NCI-H2107 treated with DMSO at 0.1 percent for 48 hours (cell line): ENCODE data around the gene RXRG.

Experiments
- DNase-seq: peaks from one replicate; lab custom pipeline; 2025; ENCODE audit not compliant: unreplicated experiment; lab: John Stamatoyannopoulos, UW

Gene RXRG

DNA sequence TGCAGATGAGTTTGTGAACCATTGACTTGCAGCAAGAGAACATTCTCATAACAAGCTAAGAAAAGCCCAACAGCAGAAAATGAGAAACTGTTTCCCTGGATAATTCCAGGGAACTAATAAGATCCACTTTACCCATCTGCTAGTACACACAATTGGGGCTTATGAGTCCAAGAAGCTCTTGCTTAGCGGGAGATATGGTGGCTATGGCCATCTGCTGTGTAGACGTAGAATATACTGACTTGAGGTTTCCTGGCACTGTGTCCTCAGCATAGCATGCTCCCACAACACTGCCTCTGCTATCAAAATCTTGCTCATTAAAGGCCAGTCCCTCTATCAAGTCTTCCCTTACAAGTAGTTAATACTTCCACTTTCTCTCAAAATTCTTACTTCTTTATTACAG, 6.8 kb upstream of the RXRG start:
- DNase-seq: no peak

GRCh38 chr1:165449131-165449530, 4.2 kb upstream of the RXRG start:
- no peak for DNase-seq

DNA sequence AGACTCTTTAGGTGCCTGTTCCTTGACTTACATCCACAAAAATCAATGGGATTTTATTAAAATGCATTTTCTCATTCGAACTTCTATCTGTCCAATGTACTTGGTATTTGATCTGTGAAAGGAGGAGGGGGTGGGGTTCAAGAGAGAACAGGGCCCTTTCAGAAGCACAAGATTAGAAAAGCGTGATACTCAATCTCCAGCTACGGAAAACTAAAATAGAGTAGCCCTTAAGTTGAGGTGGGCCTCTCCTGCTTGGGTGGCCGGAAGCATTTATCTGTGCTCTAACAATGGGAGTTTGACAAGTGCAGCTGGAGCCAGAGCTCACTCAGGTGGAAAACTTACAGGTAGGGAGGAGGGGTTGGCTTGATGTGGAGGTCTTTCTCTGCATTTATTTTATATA, 462 bp upstream of the RXRG start:
- DNase-seq: no peak

- no peak for DNase-seq
Observed at GRCh38 chr1:165443539-165444311, 1.2 kb downstream of the RXRG start.

- no peak for DNase-seq
Observed at GRCh38 chr1:165442653-165443052, 2.3 kb downstream of the RXRG start.

DNA sequence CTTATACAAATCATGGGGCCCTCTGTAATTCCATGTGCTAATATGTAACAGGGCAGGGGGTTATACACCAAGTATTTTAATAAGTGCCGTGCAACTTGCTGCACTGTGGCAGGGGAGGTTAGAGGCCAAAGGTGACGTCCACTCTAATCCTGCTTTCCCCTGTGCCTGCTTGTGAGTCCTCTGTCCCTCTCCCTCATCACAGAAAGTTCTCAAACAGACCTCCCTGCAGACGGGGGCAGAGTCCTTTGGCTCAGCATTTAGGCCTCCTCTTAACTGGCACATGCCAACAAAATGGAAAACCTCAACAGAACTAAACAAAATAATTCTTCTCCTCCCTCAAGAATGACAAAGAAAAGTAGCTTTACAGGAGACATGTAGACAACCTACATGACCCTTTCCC, 2.9 kb downstream of the RXRG start:
- DNase-seq: no peak

DNA sequence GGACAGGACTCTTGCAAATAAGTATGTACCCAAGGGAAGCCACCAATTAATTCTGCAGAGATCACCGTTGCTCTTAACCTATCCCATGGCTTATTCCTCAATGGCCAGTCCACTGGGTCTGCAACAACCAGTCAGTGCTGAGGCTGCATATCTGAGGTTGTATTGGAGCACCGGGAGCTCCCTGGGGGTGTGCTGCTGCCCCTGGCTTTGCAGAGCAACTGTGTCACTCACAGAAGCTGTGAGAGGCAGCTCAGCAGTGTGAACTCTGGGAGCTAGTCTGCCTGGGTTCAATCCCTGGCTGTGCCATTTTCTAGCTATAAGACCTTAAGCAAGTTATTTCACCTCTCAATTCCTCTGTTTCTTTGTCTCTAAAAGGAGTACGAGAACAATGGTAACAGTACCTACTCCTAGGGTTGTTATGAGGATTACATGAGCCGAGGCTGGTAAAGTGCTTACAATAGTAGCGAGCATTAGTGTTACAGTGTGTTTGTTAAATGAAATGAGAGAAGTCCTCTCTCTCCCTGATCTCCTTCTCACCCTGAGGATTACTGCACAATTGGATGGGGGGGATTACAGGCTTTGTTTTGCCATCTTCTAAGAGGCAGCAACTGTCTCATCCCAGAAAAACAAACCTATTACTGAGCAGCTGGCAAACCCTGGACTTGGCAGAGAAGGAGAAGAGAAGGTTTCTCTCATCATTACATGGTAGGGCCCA, 3.6 kb downstream of the RXRG start:
- no peak for DNase-seq

DNA sequence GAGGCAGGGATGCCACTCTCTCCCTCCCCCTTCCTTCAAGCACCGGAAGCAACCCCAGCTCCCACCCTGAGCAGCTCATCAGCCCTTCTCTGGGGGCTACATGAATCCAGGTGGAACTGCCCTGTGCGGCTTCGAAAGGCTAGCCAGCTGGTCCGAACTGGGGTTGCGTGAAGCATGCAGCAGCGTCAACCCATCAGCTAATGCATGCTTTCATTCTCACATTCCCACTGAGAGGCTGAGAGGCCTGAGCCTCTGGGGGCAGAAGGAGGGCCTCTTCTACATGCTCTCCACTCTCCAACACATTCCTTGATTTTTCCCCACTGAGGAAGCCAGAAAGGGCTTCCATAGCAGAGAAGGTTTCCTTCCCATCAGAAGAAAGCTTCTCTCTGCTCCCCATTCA, 5.6 kb downstream of the RXRG start:
- DNase-seq: no peak

- DNase-seq: no peak
Observed at GRCh38 chr1:165436994-165437393, 7.9 kb downstream of the RXRG start.

GRCh38 chr1:165435801-165436200, 9.1 kb downstream of the RXRG start:
- no peak for DNase-seq

- no peak for DNase-seq
Observed at GRCh38 chr1:165434281-165434680, 10.6 kb downstream of the RXRG start.

- no peak for DNase-seq
Observed at GRCh38 chr1:165431079-165431478, 13.8 kb downstream of the RXRG start.

GRCh38 chr1:165426745-165427144, 18.2 kb downstream of the RXRG start:
- DNase-seq: no peak

- no peak for DNase-seq
Observed at GRCh38 chr1:165425621-165426020, 19.3 kb downstream of the RXRG start.

DNA sequence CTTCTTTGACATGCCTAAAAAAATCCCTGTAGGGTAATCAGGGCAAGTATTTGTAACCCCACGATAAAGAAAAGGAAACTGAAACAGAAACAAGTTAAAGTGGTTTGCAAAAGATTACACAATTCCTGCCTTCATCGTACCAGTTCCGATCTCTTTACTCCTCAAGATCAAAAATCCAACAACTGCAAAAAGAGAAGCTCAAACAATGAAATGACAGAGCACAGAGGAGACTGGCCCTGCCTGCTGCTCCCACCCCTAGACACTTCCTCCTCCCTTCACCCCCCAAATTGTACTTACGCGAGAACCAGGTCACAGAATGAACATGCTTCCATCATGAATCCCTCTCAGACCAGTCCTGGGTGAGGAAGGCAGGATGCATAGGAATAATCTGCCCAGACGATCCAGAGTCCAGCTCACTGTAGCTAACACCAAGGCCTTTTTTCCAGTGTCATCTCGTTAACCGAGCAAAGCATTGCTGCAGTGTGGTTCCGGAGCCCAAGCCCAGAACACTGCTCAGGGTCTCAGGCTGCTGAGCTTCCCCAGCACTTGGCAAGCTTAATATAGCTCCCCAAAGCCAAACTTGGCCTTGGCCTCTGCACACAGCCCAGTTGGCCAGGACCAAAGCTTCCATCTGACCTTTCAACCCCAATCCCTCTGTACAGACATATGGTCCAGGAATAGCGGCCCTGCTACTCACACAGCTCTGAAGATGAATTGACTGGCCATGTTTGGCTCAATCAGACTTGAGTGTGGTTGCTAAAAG, 20.3 kb downstream of the RXRG start:
- no peak for DNase-seq

DNA sequence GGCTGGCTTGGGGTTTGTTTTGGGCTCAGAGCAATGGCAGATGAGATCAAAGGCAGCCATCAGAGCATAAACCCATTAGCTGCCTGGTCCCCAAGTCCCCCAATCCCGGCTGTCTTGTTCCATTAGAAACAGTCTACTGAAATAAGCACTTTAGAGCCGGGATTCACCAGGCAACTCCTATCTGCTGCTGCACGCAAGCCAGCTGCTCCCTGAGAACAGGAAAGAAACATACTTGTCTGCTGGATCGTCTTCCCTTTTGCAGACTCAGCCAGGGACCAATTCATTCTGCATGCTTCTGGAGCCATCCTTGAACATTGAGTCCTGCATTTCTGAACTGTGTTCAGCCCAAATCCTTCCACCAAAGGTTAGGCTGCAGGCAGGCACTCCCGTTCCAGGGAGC, 21.8 kb downstream of the RXRG start:
- no peak for DNase-seq

GRCh38 chr1:165420655-165421054, 24.3 kb downstream of the RXRG start:
- no peak for DNase-seq

DNA sequence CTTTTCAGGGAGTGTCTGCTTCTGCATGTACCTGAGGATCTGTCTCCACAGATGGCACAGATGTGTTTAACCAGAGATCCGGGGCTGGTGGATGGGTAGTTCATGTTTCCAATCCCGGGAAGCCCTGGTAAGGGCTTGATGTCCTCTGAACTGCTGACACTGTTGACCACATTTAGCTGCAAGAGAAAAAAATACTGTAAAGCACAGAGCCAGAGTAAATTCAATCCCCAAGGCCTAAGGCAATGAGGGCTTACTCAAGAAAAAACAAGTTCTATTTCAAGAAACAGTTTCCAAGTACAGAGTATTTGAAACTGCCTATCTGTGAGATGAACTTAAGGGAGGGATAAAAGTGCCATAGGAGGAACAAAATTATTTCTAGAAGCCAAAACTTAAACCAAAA, 25.1 kb downstream of the RXRG start:
- no peak for DNase-seq

- DNase-seq: no peak
Observed at GRCh38 chr1:165418195-165418594, 26.7 kb downstream of the RXRG start.

DNA sequence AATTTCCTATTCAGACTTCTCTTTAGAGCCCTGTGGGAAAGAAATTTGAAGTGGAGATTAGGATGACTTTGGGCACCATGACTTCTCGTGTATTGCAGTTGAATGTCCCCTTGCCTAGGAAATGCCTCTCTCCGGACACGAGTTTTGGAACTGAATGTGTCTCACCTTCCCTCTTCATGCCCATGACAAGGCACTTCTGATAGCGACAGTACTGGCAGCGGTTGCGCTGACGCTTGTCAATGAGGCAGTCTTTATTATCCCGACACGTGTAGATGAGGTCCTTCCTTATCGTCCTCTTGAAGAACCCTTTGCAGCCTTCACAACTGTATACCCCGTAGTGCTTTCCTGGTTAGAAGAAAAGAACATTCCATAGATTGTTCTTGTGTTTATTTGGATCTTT, 28.1 kb downstream of the RXRG start:
- no peak for DNase-seq

- no peak for DNase-seq
Observed at GRCh38 chr1:165415068-165415467, 29.9 kb downstream of the RXRG start.

DNA sequence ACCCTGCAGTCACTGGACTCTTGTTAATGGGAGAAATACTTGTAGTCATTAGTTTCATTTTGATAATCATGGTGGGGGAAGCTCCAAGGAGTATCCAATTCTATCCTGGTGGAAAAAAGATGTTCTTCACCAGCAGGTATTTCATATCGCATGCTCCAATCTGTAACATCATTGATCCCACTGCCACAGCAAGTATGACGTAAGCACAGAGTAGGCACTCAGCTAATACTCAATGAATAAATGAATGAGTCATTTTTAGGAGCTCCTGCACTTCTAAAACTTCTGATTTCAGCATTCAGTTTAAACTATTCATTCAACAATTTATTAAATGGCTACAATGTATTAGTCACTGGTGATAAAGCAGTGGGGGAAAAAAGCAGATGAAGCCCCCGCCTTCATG, 30.3 kb downstream of the RXRG start:
- no peak for DNase-seq
